SK-N-SH (cell line): ENCODE results near the gene TRMU. TPM values are rescaled to one million over a fixed set of nuclear protein-coding genes. Genes with fewer than 3 reads are reported as not detected.

Experiments
- CTCF ChIA-PET: fragments of 300-600, 350-600 bp; formaldehyde crosslinking; extraction: SDS; loops from one replicate; lab custom pipeline; 2021; lab: Yijun Ruan, JAX
- POLR2A ChIA-PET: fragments of 350-600 bp; sonication (Branson Sonifier 250); formaldehyde crosslinking; extraction: SDS; loops from one replicate; lab custom pipeline; 2020; ENCODE audit warnings: antibody characterized with exemption, inconsistent platforms; lab: Yijun Ruan, JAX
- DNase-seq: peaks from one replicate; pipeline ENCODE4 v3.0.0; 2012
- H2AFZ ChIP-seq: fragments of 200-600 bp; sonication (generic); 2 replicates; pipeline ENCODE4 v1.8.1; 2016; ENCODE audit warnings: antibody characterized with exemption, mild to moderate bottlenecking, low read depth
- H3F3A ChIP-seq: fragments of 200-600 bp; sonication (generic); replicated peaks from 2 replicates; pipeline ENCODE3; 2016; ENCODE audit warnings: antibody characterized with exemption, mild to moderate bottlenecking; ENCODE audit not compliant: insufficient read depth
- H3K27ac ChIP-seq, 2 experiments: fragments of 200-500 bp in 1 of 2; fragments of 200-600 bp in 1 of 2; sonication (Bioruptor generic) in 1 of 2; sonication (generic), shearing (Covaris generic) in 1 of 2; 2 replicates each; pipeline versions ENCODE4 v1.5.1 to v1.6.1; 2014 to 2016; ENCODE audit warnings: low read depth in 2 of 2, inconsistent platforms in 1 of 2, low read length in 1 of 2, mild to moderate bottlenecking in 1 of 2, mixed read lengths in 1 of 2
- H3K27me3 ChIP-seq: fragments of 200-600 bp; sonication (generic), shearing (Covaris generic); 2 replicates; pipeline ENCODE4 v1.6.1; 2016; ENCODE audit warnings: mixed run types; ENCODE audit not compliant: insufficient read depth
- H3K36me3 ChIP-seq, 2 experiments: fragments of 200-500 bp in 1 of 2; fragments of 200-600 bp in 1 of 2; sonication (Bioruptor generic) in 1 of 2; sonication (generic) in 1 of 2; replicated peaks in 1 of 2; 2 replicates each; pipeline versions ENCODE3 to v1.5.1; 2014 to 2016; ENCODE audit warnings: low read length in 1 of 2, mild to moderate bottlenecking in 1 of 2; ENCODE audit not compliant: insufficient read depth in 2 of 2, control insufficient read depth in 1 of 2
- H3K4me1 ChIP-seq, 2 experiments: fragments of 200-500 bp in 1 of 2; fragments of 200-600 bp in 1 of 2; sonication (Bioruptor generic) in 1 of 2; sonication (generic), shearing (Covaris generic) in 1 of 2; 2 replicates each; pipeline versions ENCODE4 v1.5.1 to v1.6.1; 2014 to 2016; ENCODE audit warnings: low read depth in 1 of 2, low read length in 1 of 2, mixed run types in 1 of 2; ENCODE audit not compliant: insufficient read depth in 2 of 2, control insufficient read depth in 1 of 2
- H3K4me2 ChIP-seq: fragments of 200-600 bp; sonication (generic), shearing (Covaris generic); 2 replicates; pipeline ENCODE4 v1.6.1; 2017; ENCODE audit warnings: mixed run types
- H3K4me3 ChIP-seq, 2 experiments: fragments of 200-500 bp in 1 of 2; fragments of 200-600 bp in 1 of 2; sonication (Bioruptor generic) in 1 of 2; sonication (generic), shearing (Covaris generic) in 1 of 2; 2 replicates each; pipeline versions ENCODE4 v1.5.1 to v1.8.1; 2014 to 2016; ENCODE audit warnings: low read depth in 2 of 2, inconsistent platforms in 1 of 2, low read length in 1 of 2, mild to moderate bottlenecking in 1 of 2, mixed read lengths in 1 of 2, moderate library complexity in 1 of 2
- H3K79me2 ChIP-seq: fragments of 200-600 bp; sonication (generic); 2 replicates; pipeline ENCODE4 v1.8.1; 2017; ENCODE audit warnings: mild to moderate bottlenecking; ENCODE audit not compliant: insufficient read depth
- H3K9ac ChIP-seq: fragments of 200-600 bp; sonication (generic); 2 replicates; pipeline ENCODE4 v1.6.1; 2017; ENCODE audit warnings: mixed run types
- H3K9me2 ChIP-seq: fragments of 200-600 bp; sonication (generic); 2 replicates; pipeline ENCODE4 v1.6.1; 2017; ENCODE audit warnings: mixed run types
- H3K9me3 ChIP-seq: fragments of 200-600 bp; sonication (generic); 2 replicates; pipeline ENCODE4 v1.6.1; 2017; ENCODE audit warnings: mixed run types, mild to moderate bottlenecking, moderate library complexity
- H4K20me1 ChIP-seq: fragments of 200-600 bp; sonication (generic); 2 replicates; pipeline ENCODE4 v1.6.1; 2017; ENCODE audit warnings: mild to moderate bottlenecking, mixed run types; ENCODE audit not compliant: insufficient read depth
- CTCF ChIP-seq: fragments of 200-600 bp; sonication (generic); IDR thresholded peaks from 2 replicates; pipeline ENCODE4 v1.6.1; 2017; ENCODE audit warnings: antibody characterized with exemption, mild to moderate bottlenecking, moderate library complexity
- EP300 ChIP-seq, 2 experiments: IDR thresholded peaks; 2 replicates each; pipeline versions ENCODE4 v1.4.0 to v1.6.1; 2012; ENCODE audit warnings: borderline replicate concordance in 1 of 2, low read depth in 1 of 2, low read length in 1 of 2
- EZH2phosphoT487 ChIP-seq: fragments of 200-600 bp; sonication (generic); IDR thresholded peaks from 2 replicates; pipeline ENCODE4 v1.6.1; 2017; ENCODE audit warnings: low read depth, mixed run types, mild to moderate bottlenecking, antibody characterized with exemption, moderate library complexity, borderline replicate concordance
- FOSL2 ChIP-seq: IDR thresholded peaks from 2 replicates; pipeline ENCODE4 v1.4.0; 2012; ENCODE audit warnings: low read depth, mild to moderate bottlenecking, moderate library complexity, borderline replicate concordance
- FOXM1 ChIP-seq: IDR thresholded peaks from 2 replicates; pipeline ENCODE4 v1.4.0; 2012; ENCODE audit warnings: low read depth, mild to moderate bottlenecking
- GABPA ChIP-seq: IDR thresholded peaks from 2 replicates; pipeline ENCODE4 v1.4.0; 2012; ENCODE audit warnings: low read depth, mild to moderate bottlenecking
- GATA2 ChIP-seq: sonication (generic); formaldehyde crosslinking; IDR thresholded peaks from 2 replicates; pipeline ENCODE4 v1.5.0; 2020; ENCODE audit warnings: mild to moderate bottlenecking, missing genetic modification reagents
- NFIC ChIP-seq: IDR thresholded peaks from 2 replicates; pipeline ENCODE4 v1.4.0; 2012; ENCODE audit warnings: borderline replicate concordance
- POLR2AphosphoS5 ChIP-seq: IDR thresholded peaks from 2 replicates; pipeline ENCODE4 v1.6.1; 2012; ENCODE audit warnings: low read depth, low read length
- RAD21 ChIP-seq: IDR thresholded peaks from 2 replicates; pipeline ENCODE4 v1.6.1; 2012; ENCODE audit warnings: mild to moderate bottlenecking, low read length
- RCOR1 ChIP-seq: fragments of 150-350 bp; IDR thresholded peaks from 2 replicates; pipeline ENCODE4 v1.6.1; 2017; ENCODE audit warnings: antibody characterized with exemption, low read length
- RFX5 ChIP-seq: IDR thresholded peaks from 2 replicates; pipeline ENCODE4 v1.6.1; 2012; ENCODE audit warnings: mild to moderate bottlenecking, improper control_type of control experiment, low read length
- RXRA ChIP-seq: IDR thresholded peaks from 2 replicates; pipeline ENCODE4 v1.4.0; 2012; ENCODE audit warnings: low read depth, mild to moderate bottlenecking, borderline replicate concordance
- SIN3A ChIP-seq: IDR thresholded peaks from 2 replicates; pipeline ENCODE4 v1.6.1; 2012; ENCODE audit warnings: low read depth, mild to moderate bottlenecking, low read length, moderate library complexity, borderline replicate concordance
- SMC3 ChIP-seq: IDR thresholded peaks from 2 replicates; pipeline ENCODE4 v1.6.1; 2012; ENCODE audit warnings: low read depth, low read length, improper control_type of control experiment
- TCF12 ChIP-seq: IDR thresholded peaks from 2 replicates; pipeline ENCODE4 v1.4.0; 2012
- YY1 ChIP-seq: IDR thresholded peaks from 2 replicates; pipeline ENCODE4 v1.4.0; 2012; ENCODE audit warnings: low read depth, mild to moderate bottlenecking
- ZBTB33 ChIP-seq: IDR thresholded peaks from 2 replicates; pipeline ENCODE4 v1.4.0; 2012; ENCODE audit warnings: low read depth, borderline replicate concordance
- WGBS: methylation state at CpG from one replicate; pipeline ENCODE4 v1.1.6; 2017; ENCODE audit warnings: low lambda C conversion rate; 5-methylcytosine and 5-hydroxymethylcytosine counted together
- polyA plus RNA-seq, 3 experiments: library from polyadenylated mRNA; depleted of rRNA; stranded (reverse); fragments of >200 nt; gene quantifications; 2 replicates each; pipeline ENCODE4 v1.2.3, GENCODE V29; 2012
- TF ChIP-seq, protein P1 (sequence below): IDR thresholded peaks from 2 replicates; pipeline ENCODE4; 2012

The TRMU gene
- polyA plus RNA-seq, 1 of the 3 experiments (the other 2 are of a cell fraction): 47.1 TPM

DNA sequence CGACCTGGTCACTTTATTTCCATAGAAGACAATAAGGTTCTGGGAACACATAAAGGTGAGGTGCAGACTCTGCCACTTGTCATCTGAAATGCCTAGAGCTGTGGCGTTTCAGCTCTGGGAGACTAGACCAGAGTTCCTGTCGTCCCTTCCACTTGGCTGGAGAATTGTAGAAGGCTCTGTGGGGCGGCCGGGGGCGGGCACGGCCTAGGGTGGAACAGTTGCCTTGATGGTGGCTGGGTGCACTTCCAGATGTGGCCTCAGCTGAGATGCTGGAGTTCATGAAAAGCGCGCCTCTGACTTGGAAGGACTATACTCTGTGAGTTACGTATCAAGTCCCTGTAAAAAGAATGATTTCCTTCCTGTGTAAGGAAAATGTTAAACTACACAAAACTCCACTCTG, 16.8 kb downstream of the TRMU start:
- no peak overlapping the region for H3K27ac ChIP-seq
- no peak overlapping the region for H3K9ac ChIP-seq
- DNase-seq: no peak
- H3K4me1 ChIP-seq: no peaks in the 10 kb centered on the region
- ChIA-PET POLR2A (no interaction called here), CTCF (interaction anchor here (8.4 kb wide), 1 partner anchor 190 kb away, joined by 70 read pairs; no protein-coding TSS in a partner anchor)
- H3K36me3 ChIP-seq: peaks cover 6 to 87% of the 10 kb centered on the region in 2 experiments
- H3K9me2 ChIP-seq: no peaks in the 10 kb centered on the region
- no peak overlapping the region for H2AFZ ChIP-seq
- no peak for TF ChIP-seq EP300 (IDR thresholded peaks at IDR 0.05; ENCODE audit: borderline replicate concordance in 1 of 2, low read depth in 1 of 2, low read length in 1 of 2)
- no peak for TF ChIP-seq FOSL2
- no peak for TF ChIP-seq POLR2AphosphoS5
- TF ChIP-seq FOXM1: no peak
- TF ChIP-seq EZH2phosphoT487: no peak
- TF ChIP-seq ZBTB33: no peak
- TF ChIP-seq GATA2 (CRISPR knock-in tag): no peak
- TF ChIP-seq TCF12: no peak
- no peak for TF ChIP-seq SMC3
- TF ChIP-seq RCOR1: no peak
- no peak for TF ChIP-seq RAD21
- H3K9me3 ChIP-seq: no peaks in the 10 kb centered on the region
- WGBS: 91% methylated on average over 9 of the region's 10 CpGs
- H3K27me3 ChIP-seq: no peaks in the 10 kb centered on the region
- H4K20me1 ChIP-seq: peaks cover 24% of the 10 kb centered on the region; the same call in 1 of the 2 replicates
- no peak overlapping the region for H3K4me3 ChIP-seq
- no peaks in the 10 kb centered on the region for H3F3A ChIP-seq
- H3K4me2 ChIP-seq: no peak overlapping the region
- H3K79me2 ChIP-seq: no peaks in the 10 kb centered on the region

DNA sequence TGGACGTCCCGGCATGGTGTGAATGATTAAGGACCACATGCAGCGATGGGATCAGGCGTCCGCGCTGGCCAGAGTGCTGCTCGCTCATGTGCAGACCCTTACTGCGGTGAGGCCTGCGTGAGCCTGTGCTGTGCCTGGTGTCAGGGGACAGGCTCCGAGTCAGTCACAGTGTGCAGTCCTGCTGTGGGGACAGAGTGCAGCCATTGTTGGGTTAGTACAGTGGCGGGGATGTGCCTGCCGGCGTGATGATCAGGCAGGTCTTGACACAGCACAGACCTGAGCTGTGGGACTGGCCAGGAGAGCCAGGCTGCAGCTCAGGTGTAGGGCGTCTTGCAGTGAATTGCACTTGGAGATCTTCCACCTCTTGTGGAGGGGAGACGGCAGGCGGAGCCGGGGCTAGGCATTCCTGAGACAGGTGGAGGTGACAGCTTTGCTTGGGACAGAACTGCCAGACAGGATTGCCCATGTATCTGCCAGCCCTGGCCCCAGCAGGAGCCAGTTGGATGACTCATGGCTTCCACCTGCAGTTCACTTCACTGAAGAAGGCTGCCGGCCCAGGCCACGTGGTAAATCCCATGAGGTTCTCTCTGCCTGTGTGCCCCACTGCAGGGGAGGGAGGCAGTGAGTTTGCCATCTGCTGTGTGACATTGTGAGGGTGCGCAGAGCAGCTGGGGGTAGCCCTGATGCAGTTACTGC, 17.3 kb downstream of the TRMU start:
- H3K4me3 ChIP-seq: no peak overlapping the region
- H3K4me1 ChIP-seq: no peaks in the 10 kb centered on the region
- H2AFZ ChIP-seq: no peak overlapping the region
- no peaks in the 10 kb centered on the region for H3F3A ChIP-seq
- no peaks in the 10 kb centered on the region for H3K9me3 ChIP-seq
- ChIA-PET CTCF (interaction anchor here (4.3 to 8.4 kb wide), 2 partner anchors 15 to 189 kb away, joined by 30 to 70 read pairs; no protein-coding TSS in a partner anchor), POLR2A (no interaction called here)
- H3K79me2 ChIP-seq: no peaks in the 10 kb centered on the region
- no peak overlapping the region for H3K9ac ChIP-seq
- H3K27ac ChIP-seq: no peak overlapping the region
- WGBS: 90% methylated on average over 17 of the region's 20 CpGs
- no peak overlapping the region for H3K4me2 ChIP-seq
- peaks cover 3 to 85% of the 10 kb centered on the region in 2 experiments for H3K36me3 ChIP-seq
- H3K9me2 ChIP-seq: no peaks in the 10 kb centered on the region
- no peak for DNase-seq
- H3K27me3 ChIP-seq: no peaks in the 10 kb centered on the region
- peaks cover 24% of the 10 kb centered on the region; the same call in 1 of the 2 replicates for H4K20me1 ChIP-seq
- TF ChIP-seq GABPA: no peak
- TF ChIP-seq SMC3: no peak
- no peak for TF ChIP-seq RFX5
- TF ChIP-seq, protein P1, sequence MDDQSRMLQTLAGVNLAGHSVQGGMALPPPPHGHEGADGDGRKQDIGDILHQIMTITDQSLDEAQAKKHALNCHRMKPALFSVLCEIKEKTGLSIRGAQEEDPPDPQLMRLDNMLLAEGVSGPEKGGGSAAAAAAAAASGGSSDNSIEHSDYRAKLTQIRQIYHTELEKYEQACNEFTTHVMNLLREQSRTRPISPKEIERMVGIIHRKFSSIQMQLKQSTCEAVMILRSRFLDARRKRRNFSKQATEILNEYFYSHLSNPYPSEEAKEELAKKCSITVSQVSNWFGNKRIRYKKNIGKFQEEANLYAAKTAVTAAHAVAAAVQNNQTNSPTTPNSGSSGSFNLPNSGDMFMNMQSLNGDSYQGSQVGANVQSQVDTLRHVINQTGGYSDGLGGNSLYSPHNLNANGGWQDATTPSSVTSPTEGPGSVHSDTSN: no peak
- no peak for TF ChIP-seq TCF12
- no peak for TF ChIP-seq NFIC
- TF ChIP-seq ZBTB33: no peak
- TF ChIP-seq GATA2 (CRISPR knock-in tag): no peak
- no peak for TF ChIP-seq RXRA
- TF ChIP-seq SIN3A: no peak
- no peak for TF ChIP-seq CTCF
- no peak for TF ChIP-seq YY1
